Activated B cell treated with CpG ODN at 0.5 μM for 24 hours (primary cell): ENCODE measurements around the gene LRP4. TPM values are rescaled to one million over a fixed set of nuclear protein-coding genes. Genes with fewer than 3 reads are reported as not detected.

Experiments used
- ATAC-seq: fragments of 200-7000 bp; cut with Tn5 transposase; one replicate; pipeline ENCODE4 v1.10.0; 2021; ENCODE audit warnings: low read depth, mild to moderate bottlenecking, moderate library complexity
- CTCF ChIA-PET: fragments of 350-600 bp; sonication (Branson Sonifier 250); formaldehyde crosslinking; loops from one replicate; lab custom pipeline; 2021; ENCODE audit warnings: antibody characterized with exemption; lab: Charles Lee
- POLR2A ChIA-PET: fragments of 350-600 bp; sonication (Branson Sonifier 250); formaldehyde crosslinking; loops from one replicate; lab custom pipeline; 2021; ENCODE audit warnings: antibody characterized with exemption; lab: Charles Lee
- DNase-seq: peaks from one replicate; pipeline ENCODE4 v3.0.0; 2022
- H3K27ac Mint-ChIP-seq: one replicate; pipeline ENCODE4 v1.8.0; 2020; ENCODE audit warnings: mixed read lengths
- H3K27me3 Mint-ChIP-seq: one replicate; pipeline ENCODE4 v1.8.0; 2021; ENCODE audit warnings: mixed read lengths
- H3K36me3 Mint-ChIP-seq: one replicate; pipeline ENCODE4 v1.8.0; 2021; ENCODE audit warnings: low read depth, mixed read lengths
- H3K4me1 Mint-ChIP-seq: one replicate; pipeline ENCODE4 v1.8.0; 2021; ENCODE audit warnings: mixed read lengths
- H3K4me3 Mint-ChIP-seq: one replicate; pipeline ENCODE4 v1.8.0; 2020; ENCODE audit warnings: mild to moderate bottlenecking, mixed read lengths
- H3K9me3 Mint-ChIP-seq: one replicate; pipeline ENCODE4 v1.8.0; 2020; ENCODE audit warnings: mixed read lengths
- intact Hi-C: fragments of 100-400 bp; cut with micrococcal nuclease; formaldehyde crosslinking; loops from one replicate; pipeline ENCODE4 v1.15.1; 2024
- total RNA-seq: library from RNA; stranded (reverse); gene quantifications from 2 replicates; pipeline ENCODE4 v1.2.3, GENCODE V29; 2022
- TF ChIP-seq, protein P1 (sequence below): fragments of 200-600 bp; IDR thresholded peaks from one replicate; pipeline ENCODE4 v1.8.0; 2022; ENCODE audit warnings: antibody characterized with exemption, mild to moderate bottlenecking

The LRP4 gene
- total RNA-seq, 1 donor from 2014 or later: 0.16 TPM

DNA sequence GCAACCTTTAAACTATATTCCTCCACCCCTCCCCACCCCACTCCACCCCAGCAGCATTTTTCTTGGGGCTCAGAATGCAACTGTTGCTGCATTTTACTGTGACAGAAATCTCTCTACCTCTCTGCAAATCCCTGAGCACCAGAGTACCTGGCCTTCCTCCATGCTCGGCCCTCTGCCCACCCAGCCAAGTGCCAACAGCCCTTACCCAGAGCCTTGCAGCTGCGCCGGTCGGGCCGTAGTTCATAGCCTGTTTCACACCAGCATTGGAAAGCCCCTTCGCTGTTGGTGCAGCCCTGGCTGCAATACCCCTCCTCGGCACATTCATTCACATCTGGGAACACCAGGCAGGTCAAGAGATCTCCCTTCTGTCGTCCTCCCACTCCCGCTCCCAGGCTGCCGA is 23.4 kb downstream of the LRP4 start:
- peaks cover under 1% of the 10 kb centered on the region for H3K4me1 Mint-ChIP-seq
- H3K27me3 Mint-ChIP-seq: no peaks in the 10 kb centered on the region
- CTCF ChIA-PET: interaction anchor here (1.0 kb wide), 1 partner anchor 258 kb away, joined by 3 read pairs; no protein-coding TSS in a partner anchor
- no peaks in the 10 kb centered on the region for H3K36me3 Mint-ChIP-seq
- ATAC-seq (no peak), DNase-seq (no peak)
- H3K9me3 Mint-ChIP-seq: no peaks in the 10 kb centered on the region
- H3K4me3 Mint-ChIP-seq: no peak overlapping the region
- TF ChIP-seq, protein P1, sequence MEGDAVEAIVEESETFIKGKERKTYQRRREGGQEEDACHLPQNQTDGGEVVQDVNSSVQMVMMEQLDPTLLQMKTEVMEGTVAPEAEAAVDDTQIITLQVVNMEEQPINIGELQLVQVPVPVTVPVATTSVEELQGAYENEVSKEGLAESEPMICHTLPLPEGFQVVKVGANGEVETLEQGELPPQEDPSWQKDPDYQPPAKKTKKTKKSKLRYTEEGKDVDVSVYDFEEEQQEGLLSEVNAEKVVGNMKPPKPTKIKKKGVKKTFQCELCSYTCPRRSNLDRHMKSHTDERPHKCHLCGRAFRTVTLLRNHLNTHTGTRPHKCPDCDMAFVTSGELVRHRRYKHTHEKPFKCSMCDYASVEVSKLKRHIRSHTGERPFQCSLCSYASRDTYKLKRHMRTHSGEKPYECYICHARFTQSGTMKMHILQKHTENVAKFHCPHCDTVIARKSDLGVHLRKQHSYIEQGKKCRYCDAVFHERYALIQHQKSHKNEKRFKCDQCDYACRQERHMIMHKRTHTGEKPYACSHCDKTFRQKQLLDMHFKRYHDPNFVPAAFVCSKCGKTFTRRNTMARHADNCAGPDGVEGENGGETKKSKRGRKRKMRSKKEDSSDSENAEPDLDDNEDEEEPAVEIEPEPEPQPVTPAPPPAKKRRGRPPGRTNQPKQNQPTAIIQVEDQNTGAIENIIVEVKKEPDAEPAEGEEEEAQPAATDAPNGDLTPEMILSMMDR: no peak
- intact Hi-C loops: no loop called here
- no peak overlapping the region for H3K27ac Mint-ChIP-seq
- POLR2A ChIA-PET: no interaction called here

DNA sequence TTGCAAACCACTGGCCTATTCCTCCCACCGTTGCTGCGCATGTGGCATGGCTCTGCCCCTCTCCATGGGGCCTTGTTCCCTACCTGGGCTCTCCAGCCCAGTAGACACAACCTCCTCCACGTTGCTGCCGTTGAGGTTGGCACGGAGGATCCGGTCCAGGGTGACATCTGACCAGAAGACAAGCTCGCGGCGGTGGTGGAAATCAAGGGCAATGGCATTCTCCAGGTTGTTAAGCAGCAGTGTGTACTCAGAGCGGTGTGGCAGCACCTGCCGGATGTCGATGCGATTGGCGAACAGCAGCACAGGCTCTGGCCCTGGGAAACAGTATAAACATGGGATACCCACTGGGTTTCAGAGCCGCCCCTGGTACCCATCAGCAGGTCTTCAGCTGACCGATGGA is 23.8 kb downstream of the LRP4 start:
- POLR2A ChIA-PET: interaction anchor here (0.7 kb wide), 1 partner anchor 278 kb away, joined by 4 read pairs; no protein-coding TSS in a partner anchor
- CTCF ChIA-PET: interaction anchor here (1.0 to 4.5 kb wide), 2 partner anchors 258 to 259 kb away, joined by 3 to 27 read pairs; no protein-coding TSS in a partner anchor
- no peaks in the 10 kb centered on the region for H3K36me3 Mint-ChIP-seq

DNA sequence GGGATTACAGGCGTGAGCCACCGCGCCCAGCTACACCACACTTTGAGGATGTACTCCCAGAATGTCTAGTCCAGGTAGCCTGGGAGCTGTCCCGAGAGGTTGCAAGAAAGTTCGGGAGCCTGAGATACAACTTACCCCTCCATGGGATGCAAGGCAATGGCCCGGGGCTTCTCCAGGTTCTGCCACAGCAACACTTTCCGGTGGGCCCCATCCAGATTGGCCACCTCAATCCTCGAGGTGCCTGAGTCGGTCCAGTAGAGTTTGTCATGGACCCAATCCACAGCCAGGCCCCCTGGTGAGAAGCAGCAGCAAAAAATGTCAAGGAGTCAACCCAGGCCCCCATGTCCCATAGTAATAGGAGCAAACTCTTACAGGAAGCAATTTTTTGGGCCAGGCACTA is 25.5 kb downstream of the LRP4 start:
- H3K4me1 Mint-ChIP-seq: peaks cover 5% of the 10 kb centered on the region
- no peak overlapping the region for H3K4me3 Mint-ChIP-seq
- POLR2A ChIA-PET: no interaction called here
- no peak overlapping the region for H3K27ac Mint-ChIP-seq
- peaks cover 3% of the 10 kb centered on the region for H3K27me3 Mint-ChIP-seq
- ATAC-seq (no peak), DNase-seq (no peak)
- TF ChIP-seq, protein P1: no peak
- intact Hi-C loops: no loop called here
- H3K36me3 Mint-ChIP-seq: no peaks in the 10 kb centered on the region
- no peaks in the 10 kb centered on the region for H3K9me3 Mint-ChIP-seq
- CTCF ChIA-PET: interaction anchor here (1.1 to 4.5 kb wide), 2 partner anchors 261 to 268 kb away, joined by 3 to 27 read pairs; no protein-coding TSS in a partner anchor

More for the DNA sequence above, 23.8 kb downstream of the LRP4 start:
- peaks cover 3% of the 10 kb centered on the region for H3K27me3 Mint-ChIP-seq
- no peak overlapping the region for H3K4me3 Mint-ChIP-seq
- no peak overlapping the region for H3K27ac Mint-ChIP-seq
- ATAC-seq: no peak
- no peaks in the 10 kb centered on the region for H3K9me3 Mint-ChIP-seq
- peaks cover 5% of the 10 kb centered on the region for H3K4me1 Mint-ChIP-seq
- intact Hi-C loops: no loop called here
- DNase-seq: no peak
- TF ChIP-seq, protein P1: no peak

DNA sequence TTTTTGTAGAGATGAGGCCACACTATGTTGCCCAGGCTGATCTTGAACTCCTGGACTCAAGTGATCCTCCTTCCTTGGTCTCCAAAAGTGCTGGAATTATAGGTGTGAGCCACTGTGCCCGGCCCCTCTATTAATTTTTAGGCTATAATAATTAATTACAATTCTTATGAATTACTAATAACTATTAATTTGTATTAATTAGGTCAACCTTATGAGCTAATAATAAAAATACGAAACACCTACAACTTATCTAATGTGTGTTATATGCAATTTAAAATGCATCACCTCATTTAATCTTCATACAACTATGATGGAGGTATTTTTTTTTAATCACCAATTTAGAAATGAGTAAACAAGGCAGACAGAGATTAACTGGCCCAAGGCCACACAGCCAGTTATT is 26.2 kb downstream of the LRP4 start:
- intact Hi-C loops: no loop called here

DNA sequence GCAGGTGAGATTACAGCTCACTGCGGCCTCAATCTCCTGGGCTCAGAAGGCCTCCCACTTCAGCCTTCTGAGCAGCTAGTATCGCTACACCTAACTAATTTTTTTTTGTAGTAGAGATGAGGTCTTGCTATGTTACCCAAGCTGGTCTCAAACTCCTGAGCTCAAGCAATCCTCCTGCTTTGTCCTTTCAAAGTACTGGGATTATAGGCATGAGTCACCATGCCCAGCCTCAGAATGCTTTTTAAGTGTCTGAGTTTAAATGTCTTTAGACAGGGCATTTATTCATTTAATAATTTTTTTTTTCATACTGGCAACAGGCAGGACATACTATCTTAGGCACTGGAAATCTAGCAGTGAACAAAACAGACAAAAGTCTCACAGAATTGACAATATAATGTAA is 27.7 kb downstream of the LRP4 start:
- POLR2A ChIA-PET: no interaction called here
- H3K4me3 Mint-ChIP-seq: no peak overlapping the region
- peaks cover 6% of the 10 kb centered on the region for H3K27me3 Mint-ChIP-seq

More for the DNA sequence above, 26.2 kb downstream of the LRP4 start:
- peaks cover 5% of the 10 kb centered on the region for H3K4me1 Mint-ChIP-seq
- DNase-seq (no peak), ATAC-seq (no peak)
- ChIA-PET POLR2A (no interaction called here), CTCF (interaction anchor here (1.1 to 4.5 kb wide), 2 partner anchors 261 to 269 kb away, joined by 3 to 27 read pairs; no protein-coding TSS in a partner anchor)
- H3K4me3 Mint-ChIP-seq: no peak overlapping the region
- TF ChIP-seq, protein P1: no peak
- H3K9me3 Mint-ChIP-seq: no peaks in the 10 kb centered on the region
- no peak overlapping the region for H3K27ac Mint-ChIP-seq
- H3K36me3 Mint-ChIP-seq: no peaks in the 10 kb centered on the region
- H3K27me3 Mint-ChIP-seq: peaks cover 3% of the 10 kb centered on the region

More for the DNA sequence above, 27.7 kb downstream of the LRP4 start:
- DNase-seq: no peak
- Mint-ChIP-seq H3K36me3 (no peaks in the 10 kb centered on the region), H3K27ac (no peak overlapping the region), H3K4me1 (peaks cover 5% of the 10 kb centered on the region), H3K9me3 (no peaks in the 10 kb centered on the region)
- intact Hi-C loops: no loop called here
- TF ChIP-seq, protein P1: no peak
- no peak for ATAC-seq
- CTCF ChIA-PET: interaction anchor here (0.7 to 4.5 kb wide), 2 partner anchors 87 to 263 kb away, joined by 3 to 27 read pairs; no protein-coding TSS in a partner anchor
